ENCODE data around the gene PCDH9. TPM values are rescaled to one million over a fixed set of nuclear protein-coding genes. Genes with fewer than 3 reads are reported as not detected.

The PCDH9 gene
- total RNA-seq, 1 experiment from 2014 or later = 4.2 TPM

GRCh38 chr13:66829803-66830202 lies 400.3 kb downstream of the PCDH9 start:
- in situ Hi-C loops (cut with HindIII; ENCODE audit: low pct_unique_long_range_greater_than_20kb, low sequenced_read_pairs) = no loop called here

DNA sequence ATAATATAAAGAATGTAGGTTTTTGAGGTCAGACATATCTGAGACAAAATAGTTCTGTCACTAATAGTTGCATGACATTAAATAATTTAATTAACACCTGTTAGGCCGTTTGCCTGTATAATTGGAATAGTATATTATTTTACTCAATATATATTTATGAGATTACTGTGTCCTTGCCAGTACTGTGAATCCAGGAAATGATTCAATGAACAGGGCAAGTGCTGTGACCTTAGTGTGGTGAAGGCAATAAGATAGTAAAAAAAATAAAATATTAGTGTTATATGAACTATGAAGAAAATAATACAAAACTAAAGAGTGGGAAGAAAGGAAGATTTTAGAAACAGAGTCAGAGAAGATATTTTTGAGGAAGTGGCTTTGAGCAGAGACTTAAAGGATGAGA lies 403.7 kb downstream of the PCDH9 start:
- intact Hi-C loops (cut with micrococcal nuclease; ENCODE audit: unreplicated experiment) = no loop called here
- ChIA-PET POLR2A (no interaction called here), CTCF (no interaction called here)
- Histone ChIP-seq H3K27me3 (ENCODE audit: control insufficient read depth, insufficient read depth, low read length) (no peaks in the 10 kb centered on the region), H3K4me3 (ENCODE audit: low read depth in 2 of 2, low read length in 2 of 2) (no peak overlapping the region), H3K9me3 (ENCODE audit: control insufficient read depth, insufficient read depth, low read depth, low read length) (no peaks in the 10 kb centered on the region), H3K36me3 (ENCODE audit: control insufficient read depth, insufficient read depth, low read length) (no peaks in the 10 kb centered on the region), H3K4me1 (ENCODE audit: control insufficient read depth, insufficient read depth, low read length) (no peaks in the 10 kb centered on the region), H3K27ac (ENCODE audit: low read length) (no peak overlapping the region)
- in situ Hi-C loops (cut with HindIII; ENCODE audit: low pct_unique_long_range_greater_than_20kb, low sequenced_read_pairs) = no loop called here
- no TSS peak for BruUV-seq (replicated peaks)
- DNase-seq (ENCODE audit: low read depth, low spot score) (no peak), ATAC-seq (no peak)
- no peak for TF ChIP-seq SIN3A (IDR thresholded peaks at IDR 0.05; ENCODE audit: borderline replicate concordance, insufficient read depth, low read depth, low read length)
- TF ChIP-seq TCF7L2 (IDR thresholded peaks at IDR 0.05; ENCODE audit: low read depth, low read length) = no peak
- TF ChIP-seq POLR2AphosphoS5 (IDR thresholded peaks at IDR 0.05; ENCODE audit: low read depth, low read length) = no peak
- TF ChIP-seq, protein P1, sequence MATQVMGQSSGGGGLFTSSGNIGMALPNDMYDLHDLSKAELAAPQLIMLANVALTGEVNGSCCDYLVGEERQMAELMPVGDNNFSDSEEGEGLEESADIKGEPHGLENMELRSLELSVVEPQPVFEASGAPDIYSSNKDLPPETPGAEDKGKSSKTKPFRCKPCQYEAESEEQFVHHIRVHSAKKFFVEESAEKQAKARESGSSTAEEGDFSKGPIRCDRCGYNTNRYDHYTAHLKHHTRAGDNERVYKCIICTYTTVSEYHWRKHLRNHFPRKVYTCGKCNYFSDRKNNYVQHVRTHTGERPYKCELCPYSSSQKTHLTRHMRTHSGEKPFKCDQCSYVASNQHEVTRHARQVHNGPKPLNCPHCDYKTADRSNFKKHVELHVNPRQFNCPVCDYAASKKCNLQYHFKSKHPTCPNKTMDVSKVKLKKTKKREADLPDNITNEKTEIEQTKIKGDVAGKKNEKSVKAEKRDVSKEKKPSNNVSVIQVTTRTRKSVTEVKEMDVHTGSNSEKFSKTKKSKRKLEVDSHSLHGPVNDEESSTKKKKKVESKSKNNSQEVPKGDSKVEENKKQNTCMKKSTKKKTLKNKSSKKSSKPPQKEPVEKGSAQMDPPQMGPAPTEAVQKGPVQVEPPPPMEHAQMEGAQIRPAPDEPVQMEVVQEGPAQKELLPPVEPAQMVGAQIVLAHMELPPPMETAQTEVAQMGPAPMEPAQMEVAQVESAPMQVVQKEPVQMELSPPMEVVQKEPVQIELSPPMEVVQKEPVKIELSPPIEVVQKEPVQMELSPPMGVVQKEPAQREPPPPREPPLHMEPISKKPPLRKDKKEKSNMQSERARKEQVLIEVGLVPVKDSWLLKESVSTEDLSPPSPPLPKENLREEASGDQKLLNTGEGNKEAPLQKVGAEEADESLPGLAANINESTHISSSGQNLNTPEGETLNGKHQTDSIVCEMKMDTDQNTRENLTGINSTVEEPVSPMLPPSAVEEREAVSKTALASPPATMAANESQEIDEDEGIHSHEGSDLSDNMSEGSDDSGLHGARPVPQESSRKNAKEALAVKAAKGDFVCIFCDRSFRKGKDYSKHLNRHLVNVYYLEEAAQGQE (IDR thresholded peaks at IDR 0.05; ENCODE audit: insufficient read depth in 1 of 2, low read depth in 2 of 2, low read length in 1 of 2) = no peak

More at GRCh38 chr13:66829803-66830202, 400.3 kb downstream of the PCDH9 start:
- H3K27ac ChIP-seq (ENCODE audit: low read length) = no peak overlapping the region
- no peaks in the 10 kb centered on the region for H3K4me1 ChIP-seq (ENCODE audit: control insufficient read depth, insufficient read depth, low read length)
- DNase-seq (ENCODE audit: low read depth, low spot score) (no peak), ATAC-seq (no peak)
- intact Hi-C loops (cut with micrococcal nuclease; ENCODE audit: unreplicated experiment) = no loop called here
- H3K4me3 ChIP-seq (ENCODE audit: low read depth in 2 of 2, low read length in 2 of 2) = no peak overlapping the region
- ChIA-PET CTCF (no interaction called here), POLR2A (no interaction called here)
- no peaks in the 10 kb centered on the region for H3K36me3 ChIP-seq (ENCODE audit: control insufficient read depth, insufficient read depth, low read length)
- TF ChIP-seq, protein P2, sequence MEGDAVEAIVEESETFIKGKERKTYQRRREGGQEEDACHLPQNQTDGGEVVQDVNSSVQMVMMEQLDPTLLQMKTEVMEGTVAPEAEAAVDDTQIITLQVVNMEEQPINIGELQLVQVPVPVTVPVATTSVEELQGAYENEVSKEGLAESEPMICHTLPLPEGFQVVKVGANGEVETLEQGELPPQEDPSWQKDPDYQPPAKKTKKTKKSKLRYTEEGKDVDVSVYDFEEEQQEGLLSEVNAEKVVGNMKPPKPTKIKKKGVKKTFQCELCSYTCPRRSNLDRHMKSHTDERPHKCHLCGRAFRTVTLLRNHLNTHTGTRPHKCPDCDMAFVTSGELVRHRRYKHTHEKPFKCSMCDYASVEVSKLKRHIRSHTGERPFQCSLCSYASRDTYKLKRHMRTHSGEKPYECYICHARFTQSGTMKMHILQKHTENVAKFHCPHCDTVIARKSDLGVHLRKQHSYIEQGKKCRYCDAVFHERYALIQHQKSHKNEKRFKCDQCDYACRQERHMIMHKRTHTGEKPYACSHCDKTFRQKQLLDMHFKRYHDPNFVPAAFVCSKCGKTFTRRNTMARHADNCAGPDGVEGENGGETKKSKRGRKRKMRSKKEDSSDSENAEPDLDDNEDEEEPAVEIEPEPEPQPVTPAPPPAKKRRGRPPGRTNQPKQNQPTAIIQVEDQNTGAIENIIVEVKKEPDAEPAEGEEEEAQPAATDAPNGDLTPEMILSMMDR (IDR thresholded peaks at IDR 0.05) = no peak
- TF ChIP-seq TCF7L2 (IDR thresholded peaks at IDR 0.05; ENCODE audit: low read depth, low read length) = no peak
- no peaks in the 10 kb centered on the region for H3K9me3 ChIP-seq (ENCODE audit: control insufficient read depth, insufficient read depth, low read depth, low read length)
- H3K27me3 ChIP-seq (ENCODE audit: control insufficient read depth, insufficient read depth, low read length) = no peaks in the 10 kb centered on the region
- no TSS peak for BruUV-seq (replicated peaks)

- ChIA-PET CTCF (no interaction called here), POLR2A (no interaction called here)
- H3K9me3 ChIP-seq (ENCODE audit: control insufficient read depth, insufficient read depth, low read depth, low read length) = no peaks in the 10 kb centered on the region
- H3K27me3 ChIP-seq (ENCODE audit: control insufficient read depth, insufficient read depth, low read length) = no peaks in the 10 kb centered on the region
- in situ Hi-C loops (cut with HindIII; ENCODE audit: low pct_unique_long_range_greater_than_20kb, low sequenced_read_pairs) = no loop called here
- no peaks in the 10 kb centered on the region for H3K36me3 ChIP-seq (ENCODE audit: control insufficient read depth, insufficient read depth, low read length)
- no peak for TF ChIP-seq POLR2AphosphoS5 (IDR thresholded peaks at IDR 0.05; ENCODE audit: low read depth, low read length)
- TF ChIP-seq, protein P2 (IDR thresholded peaks at IDR 0.05) = no peak
- TF ChIP-seq, protein P1 (IDR thresholded peaks at IDR 0.05; ENCODE audit: insufficient read depth in 1 of 2, low read depth in 2 of 2, low read length in 1 of 2) = no peak
- TF ChIP-seq TCF7L2 (IDR thresholded peaks at IDR 0.05; ENCODE audit: low read depth, low read length) = no peak
- TF ChIP-seq SIN3A (IDR thresholded peaks at IDR 0.05; ENCODE audit: borderline replicate concordance, insufficient read depth, low read depth, low read length) = no peak
- no peak for DNase-seq (ENCODE audit: low read depth, low spot score)
- no peak for ATAC-seq
- H3K4me1 ChIP-seq (ENCODE audit: control insufficient read depth, insufficient read depth, low read length) = no peaks in the 10 kb centered on the region
- no peak overlapping the region for H3K4me3 ChIP-seq (ENCODE audit: low read depth in 2 of 2, low read length in 2 of 2)
- no TSS peak for BruUV-seq (replicated peaks)
- intact Hi-C loops (cut with micrococcal nuclease; ENCODE audit: unreplicated experiment) = no loop called here
- H3K27ac ChIP-seq (ENCODE audit: low read length) = no peak overlapping the region
These were observed 408.6 kb downstream of the PCDH9 start for GRCh38 chr13:66821551-66821950.
